IMR-90 (cell line): ENCODE results near the gene NPS.

Experiments used
- CTCF ChIP-seq: conservative IDR thresholded peaks from 2 replicates; pipeline ENCODE4 v1.5.1; 2012; ENCODE audit warnings: mild to moderate bottlenecking, low read depth, low read length, improper control_type of control experiment
- RAD21 ChIP-seq: IDR thresholded peaks from 2 replicates; pipeline ENCODE4 v1.6.1; 2012; ENCODE audit warnings: low read length, improper control_type of control experiment

- TF ChIP-seq CTCF (no peak), RAD21 (no peak)
Observed at GRCh38 chr10:127569210-127569609, 20.1 kb downstream of the NPS start.
